Neural cell (in vitro differentiated cells): Measurements from ENCODE around the gene WRAP73.

Source experiments
- CTCF ChIP-seq: fragments of 450-650 bp; IDR thresholded peaks from 2 replicates; pipeline ENCODE4 v1.5.1; 2014; ENCODE audit warnings: antibody characterized with exemption, mild to moderate bottlenecking, moderate library complexity; ENCODE audit not compliant: poor library complexity, severe bottlenecking
- TAF1 ChIP-seq: IDR thresholded peaks from 2 replicates; pipeline ENCODE4 v1.6.1; 2012; ENCODE audit warnings: low read depth

DNA sequence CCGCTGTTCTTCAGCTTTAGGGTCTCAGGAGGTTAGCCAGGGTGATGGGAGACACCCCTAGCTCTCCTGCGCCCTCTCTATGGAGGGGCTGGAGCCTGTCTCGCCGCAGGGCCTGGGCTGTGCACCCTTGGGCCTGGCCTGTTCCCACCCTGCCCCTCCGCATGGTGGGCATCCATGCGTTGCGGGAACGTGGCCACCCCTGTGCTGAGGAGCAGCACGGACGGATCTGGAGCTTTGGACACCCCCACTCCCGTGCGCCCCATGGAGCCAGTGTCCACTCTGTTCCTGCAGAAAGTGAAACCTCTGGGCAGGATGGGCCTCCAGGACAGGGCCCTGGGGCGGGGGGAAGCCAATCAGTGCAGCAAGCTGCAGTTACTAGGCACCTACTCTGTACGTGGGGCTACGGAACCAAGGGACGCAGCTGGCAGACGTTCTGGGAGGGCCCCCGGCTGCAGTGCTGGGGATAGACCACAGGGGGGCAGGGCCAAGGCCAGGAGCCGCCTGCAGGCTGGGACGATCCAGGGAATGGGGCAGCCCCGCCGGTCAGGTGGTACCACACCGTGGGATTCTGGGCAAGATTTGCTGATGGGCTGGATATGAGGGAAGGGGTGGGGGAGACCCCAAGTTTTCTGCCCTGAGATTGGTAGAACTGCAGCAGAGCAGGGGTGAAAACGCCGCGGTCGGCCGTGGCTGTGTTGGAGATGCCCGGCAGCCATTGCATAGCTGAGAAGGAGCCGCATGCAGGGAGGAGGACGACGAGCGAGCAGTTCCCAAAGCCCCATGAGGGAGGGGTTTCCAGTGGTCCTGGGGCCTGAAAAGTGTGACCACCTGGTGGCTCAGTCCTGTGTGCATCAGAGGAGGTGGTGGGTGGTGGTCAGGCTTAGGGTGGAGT lies 45.7 kb upstream of the WRAP73 start:
- TF ChIP-seq TAF1 (no peak), CTCF (no peak)
